ENCODE results near the gene AP1B1. TPM values are rescaled to one million over a fixed set of nuclear protein-coding genes. Genes with fewer than 3 reads are reported as not detected.

AP1B1 gene
- polyA plus RNA-seq, 1 donor (not counting 4 experiments of a cell fraction or from before 2014, with no cell fraction given) = 55.3 TPM

- peaks cover 14 to 29% of the 10 kb centered on the region in 2 experiments for H3K36me3 ChIP-seq (ENCODE audit: control insufficient read depth in 2 of 2, extremely low read depth in 1 of 2, insufficient read depth in 2 of 2, low read length in 2 of 2)
- no peaks in the 10 kb centered on the region for H3K79me2 ChIP-seq (ENCODE audit: control insufficient read depth, insufficient read depth, low read length)
- DNase-seq (ENCODE audit: low read depth, low spot score) (no peak), FAIRE-seq (no peak)
- TF ChIP-seq EZH2 (IDR thresholded peaks at IDR 0.05; ENCODE audit: low read length) = no peak
- TF ChIP-seq CTCF (optimal IDR thresholded peaks at IDR 0.05 in 1 of 3, IDR thresholded peaks at IDR 0.05 in 1 of 3, conservative IDR thresholded peaks at IDR 0.05 in 1 of 3; ENCODE audit: extremely low read depth in 1 of 3, insufficient read depth in 2 of 3, low read length in 3 of 3) = no peak
- H3K4me2 ChIP-seq (ENCODE audit: control insufficient read depth, extremely low read depth, insufficient read depth, low read depth, low read length) = no peak overlapping the region
- H3K4me3 ChIP-seq (ENCODE audit: control insufficient read depth in 2 of 3, extremely low read depth in 1 of 3, insufficient read depth in 2 of 3, low read depth in 1 of 3, low read length in 3 of 3) = no peak overlapping the region
- H3K9me3 ChIP-seq (ENCODE audit: control insufficient read depth, low read depth, low read length) = no peaks in the 10 kb centered on the region
- H2AFZ ChIP-seq (ENCODE audit: control insufficient read depth, low read length) = no peak overlapping the region
- H3K9me1 ChIP-seq (ENCODE audit: control insufficient read depth, extremely low read depth, insufficient read depth, low read length) = peaks cover 2% of the 10 kb centered on the region
- no peak overlapping the region for H3K9ac ChIP-seq (ENCODE audit: control insufficient read depth, extremely low read depth, insufficient read depth, low read length)
- no peak overlapping the region for H3K27ac ChIP-seq (ENCODE audit: control insufficient read depth, insufficient read depth, low read length)
- H3K27me3 ChIP-seq (ENCODE audit: control insufficient read depth, extremely low read depth, insufficient read depth, low read length) = no peaks in the 10 kb centered on the region
- H3K4me1 ChIP-seq (ENCODE audit: control insufficient read depth, extremely low read depth, insufficient read depth, low read length) = no peaks in the 10 kb centered on the region
- dilution Hi-C loops (cut with MboI; ENCODE audit: extremely low pct_ligation_motif_present, low sequenced_read_pairs) = no loop called here
- no peaks in the 10 kb centered on the region for H4K20me1 ChIP-seq (ENCODE audit: control insufficient read depth, extremely low read depth, insufficient read depth, low read length)
Observed at GRCh38 chr22:29330753-29331152, 57.6 kb downstream of the AP1B1 start.

GRCh38 chr22:29330291-29330690 lies 58.1 kb downstream of the AP1B1 start:
- Histone ChIP-seq H3K27me3 (ENCODE audit: control insufficient read depth, extremely low read depth, insufficient read depth, low read length) (no peaks in the 10 kb centered on the region), H3K27ac (ENCODE audit: control insufficient read depth, insufficient read depth, low read length) (no peak overlapping the region), H3K9me3 (ENCODE audit: control insufficient read depth, low read depth, low read length) (no peaks in the 10 kb centered on the region), H3K4me1 (ENCODE audit: control insufficient read depth, extremely low read depth, insufficient read depth, low read length) (no peaks in the 10 kb centered on the region), H3K4me2 (ENCODE audit: control insufficient read depth, extremely low read depth, insufficient read depth, low read depth, low read length) (no peak overlapping the region), H2AFZ (ENCODE audit: control insufficient read depth, low read length) (no peak overlapping the region), H4K20me1 (ENCODE audit: control insufficient read depth, extremely low read depth, insufficient read depth, low read length) (no peaks in the 10 kb centered on the region), H3K9ac (ENCODE audit: control insufficient read depth, extremely low read depth, insufficient read depth, low read length) (no peak overlapping the region), H3K79me2 (ENCODE audit: control insufficient read depth, insufficient read depth, low read length) (no peaks in the 10 kb centered on the region), H3K4me3 (ENCODE audit: control insufficient read depth in 2 of 3, extremely low read depth in 1 of 3, insufficient read depth in 2 of 3, low read depth in 1 of 3, low read length in 3 of 3) (no peak overlapping the region), H3K9me1 (ENCODE audit: control insufficient read depth, extremely low read depth, insufficient read depth, low read length) (peaks cover 2% of the 10 kb centered on the region), H3K36me3 (ENCODE audit: control insufficient read depth in 2 of 2, extremely low read depth in 1 of 2, insufficient read depth in 2 of 2, low read length in 2 of 2) (peaks cover 13 to 29% of the 10 kb centered on the region in 2 experiments)
- no peak for DNase-seq (ENCODE audit: low read depth, low spot score)
- FAIRE-seq = no peak
- TF ChIP-seq CTCF (optimal IDR thresholded peaks at IDR 0.05 in 1 of 3, IDR thresholded peaks at IDR 0.05 in 1 of 3, conservative IDR thresholded peaks at IDR 0.05 in 1 of 3; ENCODE audit: extremely low read depth in 1 of 3, insufficient read depth in 2 of 3, low read length in 3 of 3) = no peak
- TF ChIP-seq EZH2 (IDR thresholded peaks at IDR 0.05; ENCODE audit: low read length) = no peak
- dilution Hi-C loops (cut with MboI; ENCODE audit: extremely low pct_ligation_motif_present, low sequenced_read_pairs) = no loop called here

All from keratinocyte (primary cell).